Duodenal mucosa (tissue), 2 donors: Measurements from ENCODE around the gene TOLLIP.
"Not testable (repeated sequence)": the region's sequence is repeated elsewhere in the genome, so short reads cannot be mapped to it uniquely, and the experiment has no call there.

Experiments
- H3K27ac ChIP-seq: one replicate; pipeline ENCODE4 v1.7.0; 2013; ENCODE audit warnings: low read depth, low read length
- H3K27me3 ChIP-seq, 2 donors: one replicate each; pipeline ENCODE4 v1.7.0; 2013; ENCODE audit warnings: low read length in 2 of 2, control low read depth in 1 of 2; ENCODE audit not compliant: insufficient read depth in 2 of 2, control insufficient read depth in 1 of 2
- H3K36me3 ChIP-seq, 2 donors: one replicate each; pipeline ENCODE4 v1.7.0; 2013; ENCODE audit warnings: low read length in 2 of 2, control low read depth in 1 of 2; ENCODE audit not compliant: insufficient read depth in 2 of 2, control insufficient read depth in 1 of 2
- H3K4me1 ChIP-seq, 2 donors: one replicate each; pipeline ENCODE4 v1.7.0; 2013; ENCODE audit warnings: low read length in 2 of 2, control low read depth in 1 of 2; ENCODE audit not compliant: insufficient read depth in 2 of 2, control insufficient read depth in 1 of 2
- H3K4me3 ChIP-seq, 2 donors: one replicate each; pipeline ENCODE4 v1.7.0; 2013; ENCODE audit warnings: low read length in 2 of 2, low read depth in 1 of 2
- H3K9ac ChIP-seq, 2 donors: one replicate each; pipeline ENCODE4 v1.7.0; 2013; ENCODE audit warnings: low read length in 2 of 2, low read depth in 1 of 2
- H3K9me3 ChIP-seq, 2 donors: one replicate each; pipeline ENCODE4 v1.7.0; 2013; ENCODE audit warnings: low read length in 2 of 2, control low read depth in 1 of 2; ENCODE audit not compliant: control insufficient read depth in 1 of 2

Gene TOLLIP

DNA sequence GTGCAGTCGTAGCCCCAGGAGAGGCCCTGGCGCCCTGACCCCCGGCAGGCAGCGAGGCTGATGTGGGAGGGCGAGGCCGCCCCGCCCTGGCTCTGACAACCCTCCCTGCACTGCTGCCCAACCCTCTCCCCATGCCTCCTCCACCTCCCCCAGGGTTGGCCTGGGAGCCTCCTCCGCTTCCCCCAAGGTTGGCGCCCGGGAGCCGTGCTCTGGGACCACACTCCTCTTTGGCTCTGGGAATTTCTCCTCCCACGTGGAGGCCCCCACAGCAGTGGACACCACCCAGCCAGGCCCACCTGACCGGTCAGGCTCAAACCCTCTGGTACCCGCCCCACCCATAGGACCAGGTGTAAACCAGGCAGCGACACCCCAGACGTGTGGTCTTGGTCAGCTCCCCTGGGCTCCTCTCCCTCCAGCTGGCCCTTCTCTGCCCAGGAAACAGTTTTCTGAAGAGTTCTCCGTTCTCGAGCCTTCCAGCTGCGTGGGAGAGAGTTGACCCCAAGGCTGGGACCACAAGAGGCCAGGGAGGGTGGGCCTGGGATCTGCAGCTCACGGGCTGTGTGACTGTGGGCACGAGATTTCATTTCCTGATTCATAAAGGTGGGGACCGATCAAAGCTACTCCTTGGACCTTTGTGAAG is 40.8 kb upstream of the TOLLIP start:
- Histone ChIP-seq H3K9me3 (no peaks in the 10 kb centered on the region), H3K36me3 (no peaks in the 10 kb centered on the region), H3K4me3 (no peak overlapping the region), H3K9ac (no peak overlapping the region), H3K27ac (no peak overlapping the region), H3K4me1 (no peaks in the 10 kb centered on the region), H3K27me3 (peaks cover 0 to 4% of the 10 kb centered on the region in 2 donors)

DNA sequence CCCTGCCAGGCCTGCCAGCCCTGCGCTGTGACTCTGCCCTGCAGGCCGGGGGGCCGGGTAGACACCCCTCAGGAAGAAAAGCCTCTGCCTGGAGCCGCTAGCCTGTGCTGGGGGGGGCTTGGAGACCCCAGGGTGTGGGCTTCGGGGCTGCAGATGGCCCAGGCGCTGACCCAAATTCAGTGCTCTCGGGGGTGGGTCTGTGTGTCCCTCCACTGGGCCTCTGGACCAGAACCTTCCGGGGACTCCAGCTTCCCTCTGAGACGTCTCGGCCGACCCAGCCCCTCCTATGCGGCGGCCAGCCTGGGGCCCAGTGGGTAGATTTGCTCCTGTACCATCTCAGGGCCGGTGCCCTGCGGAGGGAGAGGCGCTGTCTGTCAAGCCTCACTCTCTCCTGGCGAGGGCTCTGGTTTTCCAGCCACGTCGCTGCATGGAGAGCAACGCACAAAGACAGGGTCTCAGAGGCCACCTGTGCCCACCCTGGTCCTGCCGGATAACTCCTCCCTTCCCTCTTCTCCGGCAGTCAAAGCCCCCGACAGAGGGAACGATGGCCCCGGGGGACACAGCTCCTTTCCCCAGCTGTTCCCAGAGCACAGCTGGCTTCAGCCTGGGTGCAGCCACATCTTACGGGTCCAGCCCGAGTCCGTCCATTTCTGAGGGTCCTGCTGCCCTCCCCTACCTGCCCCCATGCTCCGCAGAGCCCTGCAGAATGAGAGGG is 40.1 kb upstream of the TOLLIP start:
- no peak overlapping the region for H3K9ac ChIP-seq
- no peak overlapping the region for H3K27ac ChIP-seq
- peaks cover 0 to 4% of the 10 kb centered on the region in 2 donors for H3K27me3 ChIP-seq
- no peaks in the 10 kb centered on the region for H3K9me3 ChIP-seq
- H3K4me1 ChIP-seq, result no peaks in the 10 kb centered on the region
- no peaks in the 10 kb centered on the region for H3K36me3 ChIP-seq
- H3K4me3 ChIP-seq, result no peak overlapping the region

DNA sequence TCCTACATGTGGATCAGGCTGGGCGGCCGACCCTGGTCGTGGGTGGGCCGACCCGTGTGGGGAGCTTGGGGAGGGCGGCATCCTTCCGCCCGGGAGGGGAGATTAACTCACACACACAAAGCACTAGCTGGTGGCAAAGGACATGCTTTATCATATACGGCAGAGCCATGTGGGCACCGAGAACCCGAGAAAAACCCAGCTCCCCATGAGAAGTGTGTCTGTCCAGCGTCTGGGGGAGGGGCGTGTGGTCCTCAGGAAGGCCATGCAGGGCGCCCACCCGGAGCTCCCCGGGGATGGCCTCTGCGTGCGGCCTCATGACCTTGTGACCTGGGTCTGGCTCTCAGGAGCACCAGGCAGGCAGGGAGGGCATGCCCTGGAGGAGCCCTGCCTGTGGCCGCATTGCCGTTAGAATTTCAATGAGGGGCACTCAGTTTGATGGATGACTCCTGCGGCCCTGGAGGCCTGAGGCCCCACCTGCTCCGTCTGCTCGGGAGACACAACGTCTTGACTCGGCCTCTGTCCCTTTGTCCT is 39.4 kb upstream of the TOLLIP start:
- peaks cover 0 to 4% of the 10 kb centered on the region in 2 donors for H3K27me3 ChIP-seq
- H3K4me3 ChIP-seq, result no peak overlapping the region
- no peaks in the 10 kb centered on the region for H3K36me3 ChIP-seq
- H3K9ac ChIP-seq, result no peak overlapping the region
- no peak overlapping the region for H3K27ac ChIP-seq
- no peaks in the 10 kb centered on the region for H3K4me1 ChIP-seq
- H3K9me3 ChIP-seq, result no peaks in the 10 kb centered on the region

DNA sequence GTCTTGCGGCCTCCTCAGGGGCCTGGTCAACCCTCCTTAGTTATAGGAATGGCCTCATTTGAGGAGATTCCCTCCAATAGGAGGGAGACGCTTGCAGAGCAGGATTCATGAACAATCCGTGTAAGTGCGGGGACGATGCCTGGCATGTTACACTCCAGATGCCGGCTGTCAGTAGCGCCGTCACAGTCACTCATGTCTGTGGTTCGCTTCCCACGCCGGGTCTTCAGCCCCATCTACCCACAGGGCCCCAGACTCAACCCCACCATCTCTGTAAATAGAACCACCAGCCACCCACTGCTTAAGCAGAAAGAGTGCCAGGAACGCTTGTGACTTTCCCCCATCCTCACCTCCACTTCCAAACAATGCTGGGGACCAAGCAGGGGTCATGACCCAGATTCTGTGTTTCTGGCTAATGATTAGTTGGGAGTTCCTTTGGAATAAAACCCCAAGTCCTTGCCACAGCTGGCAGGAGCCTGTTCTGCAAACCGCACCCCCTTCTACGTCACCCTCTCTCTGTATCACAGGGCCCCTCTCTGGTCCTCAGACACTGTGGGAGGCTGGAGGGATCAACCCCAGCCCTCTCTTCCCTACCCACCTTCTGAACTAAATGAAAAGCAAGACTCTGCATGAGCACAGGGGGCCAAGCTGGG is 38.8 kb upstream of the TOLLIP start:
- Histone ChIP-seq H3K9me3 (no peaks in the 10 kb centered on the region), H3K27me3 (peaks cover 0 to 4% of the 10 kb centered on the region in 2 donors), H3K27ac (no peak overlapping the region), H3K4me3 (no peak overlapping the region), H3K4me1 (no peaks in the 10 kb centered on the region), H3K9ac (no peak overlapping the region), H3K36me3 (no peaks in the 10 kb centered on the region)

DNA sequence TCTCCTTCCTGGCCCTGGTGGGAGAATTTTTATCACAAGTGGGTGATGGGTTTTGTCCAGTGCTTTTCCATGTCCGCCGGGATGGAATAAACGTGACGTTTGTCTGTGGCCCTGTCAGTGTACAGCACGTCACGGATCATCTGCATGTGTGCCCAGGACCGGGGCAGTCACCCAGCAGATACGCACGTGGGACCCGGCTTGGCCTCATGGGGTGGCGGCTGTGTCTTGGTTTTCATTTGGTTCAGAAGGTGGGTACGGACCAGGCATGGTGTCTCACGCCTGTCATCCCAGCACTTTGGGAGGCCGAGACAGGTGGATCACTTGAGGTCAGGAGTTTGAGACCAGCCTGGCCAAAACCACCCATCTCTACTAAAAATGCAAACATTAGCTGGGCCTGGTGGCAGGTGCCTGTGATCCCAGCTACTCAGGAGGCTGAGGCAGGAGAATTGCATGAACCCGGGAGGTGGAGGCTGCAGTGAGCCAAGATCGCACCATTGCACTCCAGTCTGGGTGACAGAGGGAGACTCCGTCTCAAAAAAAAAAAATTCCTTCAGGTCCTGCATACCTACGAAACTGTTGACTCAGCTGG is 38.1 kb upstream of the TOLLIP start:
- not testable (repeated sequence) for H3K27ac ChIP-seq, H3K36me3 ChIP-seq

DNA sequence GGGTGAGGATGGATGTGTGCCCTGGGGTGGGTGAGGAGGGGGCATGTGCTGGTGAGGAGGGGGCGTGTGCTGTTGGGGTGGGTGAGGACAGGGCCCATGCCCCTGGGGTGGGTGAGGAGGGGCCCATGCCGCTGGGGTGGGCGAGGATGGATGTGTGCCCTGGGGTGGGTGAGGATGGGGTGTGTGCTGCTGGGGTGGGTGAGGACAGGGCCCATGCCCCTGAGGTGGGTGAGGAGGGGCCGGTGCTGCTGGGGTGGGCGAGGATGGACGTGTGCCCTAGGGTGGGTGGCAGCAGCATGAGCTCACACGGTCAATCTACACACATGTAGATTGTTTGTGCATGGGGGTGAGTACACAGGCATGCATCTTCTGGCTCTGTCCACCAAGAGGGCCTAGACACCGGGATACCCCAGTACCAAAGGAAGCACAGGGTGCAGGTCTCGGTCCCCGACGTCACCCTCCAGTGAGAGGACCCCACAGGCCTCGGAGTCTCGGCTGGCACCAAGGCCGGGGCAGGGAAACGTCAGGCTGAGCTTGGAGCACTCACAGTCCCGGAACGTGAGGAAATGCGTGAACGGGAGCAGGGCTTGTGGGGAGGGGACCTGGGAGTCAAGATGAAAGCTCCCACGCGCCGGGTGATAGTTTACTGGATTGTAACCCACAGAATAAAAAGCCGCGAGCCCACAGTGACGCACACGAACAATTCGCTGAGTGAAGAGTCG is 37.4 kb upstream of the TOLLIP start:
- H3K27ac ChIP-seq, result no peak overlapping the region
- H3K9me3 ChIP-seq, result no peaks in the 10 kb centered on the region
- H3K4me1 ChIP-seq, result no peaks in the 10 kb centered on the region
- peaks cover 0 to 4% of the 10 kb centered on the region in 2 donors for H3K27me3 ChIP-seq
- no peaks in the 10 kb centered on the region for H3K36me3 ChIP-seq
- H3K4me3 ChIP-seq, result no peak overlapping the region
- H3K9ac ChIP-seq, result no peak overlapping the region

More for the DNA sequence above, 38.1 kb upstream of the TOLLIP start:
- H3K27me3 ChIP-seq, H3K9me3 ChIP-seq, H3K4me1 ChIP-seq, H3K4me3 ChIP-seq, H3K9ac ChIP-seq: not testable (repeated sequence)

DNA sequence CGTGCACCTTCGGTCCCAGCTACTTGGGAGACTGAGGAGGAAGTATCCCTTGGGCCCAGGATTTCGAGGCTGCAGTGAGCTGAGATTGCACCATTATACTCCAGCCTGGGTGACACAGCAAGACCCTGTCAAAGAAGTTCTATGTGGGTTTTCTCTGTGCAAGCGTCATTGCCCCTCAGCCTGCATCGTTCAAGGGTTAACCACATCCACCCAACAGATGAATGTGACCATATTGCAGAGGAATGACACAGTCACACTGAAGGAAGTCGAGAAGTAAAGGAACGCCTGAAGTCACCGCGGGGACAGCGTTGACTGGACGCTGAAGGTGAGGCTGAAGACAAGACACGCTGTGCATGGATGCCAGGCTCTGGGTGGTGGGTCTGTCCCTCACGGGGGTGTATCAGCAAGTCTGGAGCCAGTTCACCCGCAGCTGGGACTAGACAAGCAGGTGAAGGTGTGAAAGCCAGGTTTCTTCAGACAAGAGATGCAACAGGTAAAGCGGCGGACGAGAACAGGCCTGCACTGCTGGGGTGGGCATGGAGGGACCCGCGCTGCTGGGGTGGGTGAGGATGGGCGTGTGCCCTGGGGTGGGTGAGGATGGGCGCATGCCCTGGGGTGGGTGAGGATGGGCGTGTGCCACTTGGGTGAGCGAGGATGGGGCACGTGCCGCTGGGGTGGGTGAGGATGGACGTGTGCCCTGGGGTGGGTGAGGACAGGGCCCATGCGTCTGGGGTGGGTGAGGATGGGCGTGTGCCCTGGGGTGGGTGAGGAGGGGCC is 36.5 kb upstream of the TOLLIP start:
- Histone ChIP-seq H3K4me1 (no peaks in the 10 kb centered on the region), H3K36me3 (no peaks in the 10 kb centered on the region), H3K9me3 (no peaks in the 10 kb centered on the region), H3K4me3 (no peak overlapping the region), H3K9ac (no peak overlapping the region), H3K27me3 (peaks cover 0 to 4% of the 10 kb centered on the region in 2 donors), H3K27ac (no peak overlapping the region)

DNA sequence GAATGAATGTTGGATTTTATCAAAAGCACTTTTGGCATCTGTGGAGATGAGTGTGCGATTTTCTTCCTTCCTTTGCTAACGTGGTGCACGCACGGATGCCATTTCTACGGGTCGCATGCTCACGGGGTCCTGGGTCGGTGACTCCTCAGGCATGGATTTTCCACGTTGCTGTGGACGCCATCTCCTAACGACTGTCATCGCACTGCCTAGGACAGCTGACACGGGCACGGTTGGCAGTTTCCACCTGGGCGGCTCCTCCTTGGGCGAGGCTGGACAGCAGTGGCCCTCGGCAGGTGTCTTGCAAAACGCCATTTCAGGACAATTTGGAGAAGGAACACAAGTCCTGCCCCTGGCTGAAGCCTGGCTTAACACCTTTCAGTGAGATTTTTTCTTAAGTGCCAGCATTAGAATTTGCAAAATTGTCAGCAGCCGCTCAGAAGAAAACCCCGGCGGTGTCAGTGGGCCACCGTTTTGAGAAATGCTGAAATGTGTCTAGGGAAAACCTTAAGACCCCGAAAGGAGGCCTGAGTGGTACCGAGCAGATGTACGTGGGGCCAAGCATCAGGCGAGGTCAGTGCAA is 34.7 kb upstream of the TOLLIP start:
- H3K36me3 ChIP-seq, result no peaks in the 10 kb centered on the region
- H3K27me3 ChIP-seq, result no peaks in the 10 kb centered on the region
- H3K9ac ChIP-seq, result no peak overlapping the region
- no peaks in the 10 kb centered on the region for H3K9me3 ChIP-seq
- H3K4me3 ChIP-seq, result no peak overlapping the region
- H3K4me1 ChIP-seq, result no peaks in the 10 kb centered on the region
- no peak overlapping the region for H3K27ac ChIP-seq

DNA sequence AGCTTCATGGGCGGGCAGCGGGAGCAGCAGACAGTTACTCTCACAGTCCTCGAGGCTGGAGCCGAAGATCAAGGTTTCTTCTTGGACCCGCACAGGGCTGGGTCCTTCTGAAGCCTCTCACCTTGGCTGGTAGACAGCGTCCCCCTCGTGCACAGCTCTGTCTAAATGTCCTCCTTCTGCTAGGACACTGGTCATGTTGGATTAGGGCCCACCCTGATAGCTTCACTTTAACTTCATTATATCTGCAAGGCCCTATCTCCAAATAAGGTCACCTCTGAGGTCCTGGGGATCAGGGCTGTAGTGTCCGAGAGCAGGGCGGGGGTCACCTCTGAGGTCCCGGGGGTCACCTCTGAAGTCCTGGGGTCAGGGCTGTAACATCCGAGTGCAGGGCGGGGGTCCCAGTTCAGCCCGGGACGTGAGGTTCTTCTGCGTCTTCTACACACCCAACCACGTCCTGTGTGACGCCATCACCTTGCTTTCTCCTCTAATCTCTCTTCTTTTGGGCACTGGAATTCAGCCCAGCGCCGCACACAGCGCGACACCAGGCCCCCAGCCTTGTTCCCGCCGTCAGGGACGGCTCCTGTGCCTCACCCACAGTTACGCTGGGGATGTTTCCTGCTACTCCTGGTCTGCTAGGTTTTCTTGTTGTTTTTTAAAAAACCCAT is 34.1 kb upstream of the TOLLIP start:
- no peak overlapping the region for H3K27ac ChIP-seq
- H3K27me3 ChIP-seq, result no peaks in the 10 kb centered on the region
- no peaks in the 10 kb centered on the region for H3K4me1 ChIP-seq
- no peaks in the 10 kb centered on the region for H3K36me3 ChIP-seq
- H3K9ac ChIP-seq, result no peak overlapping the region
- no peak overlapping the region for H3K4me3 ChIP-seq
- no peaks in the 10 kb centered on the region for H3K9me3 ChIP-seq
